Lower leg skin (tissue), 3 donors: ENCODE data around the gene UBE2I.

Experiments used
- CTCF ChIP-seq, 3 donors: fragments of 450-650 bp; IDR thresholded peaks; one replicate each; pipeline ENCODE4 v1.5.1; 2016; ENCODE audit warnings: antibody characterized with exemption in 3 of 3, mild to moderate bottlenecking in 3 of 3, moderate library complexity in 2 of 3
- POLR2A ChIP-seq, 2 donors: fragments of 450-650 bp; IDR thresholded peaks; one replicate each; pipeline ENCODE4 v1.6.1; 2016 to 2017; ENCODE audit warnings: antibody characterized with exemption in 2 of 2, mild to moderate bottlenecking in 1 of 2, moderate library complexity in 1 of 2

GRCh38 chr16:1299012-1299867, 10.2 kb upstream of the UBE2I start:
- no peak for TF ChIP-seq CTCF (IDR thresholded peaks at IDR 0.05)
- TF ChIP-seq POLR2A (IDR thresholded peaks at IDR 0.05), result no peak
